ENCODE results near the gene RAMP3.

The RAMP3 gene

DNA sequence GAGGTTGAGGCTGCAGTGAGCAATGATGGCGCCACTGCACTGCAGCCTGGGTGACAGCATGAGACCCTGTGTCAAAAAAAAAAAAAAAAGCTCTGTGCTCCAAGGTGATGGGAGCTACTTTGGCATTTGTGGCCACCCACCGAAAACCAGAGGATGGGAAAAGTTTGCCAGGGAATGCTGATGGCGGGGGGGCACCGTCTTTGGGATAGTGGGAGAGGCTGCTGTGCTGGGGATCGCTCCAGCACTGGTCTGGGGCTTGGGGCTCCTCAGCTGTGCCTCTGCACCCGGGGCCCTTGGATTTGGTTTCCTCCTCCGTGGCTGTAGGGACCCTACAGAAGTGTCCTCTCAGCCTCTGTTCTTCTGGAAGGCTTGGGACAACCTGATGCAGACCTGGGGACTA, 11.7 kb upstream of the RAMP3 start:
- no peak for DNase-seq (ENCODE audit: low read depth, low spot score)
- POLR2A ChIA-PET = no interaction called here

DNA sequence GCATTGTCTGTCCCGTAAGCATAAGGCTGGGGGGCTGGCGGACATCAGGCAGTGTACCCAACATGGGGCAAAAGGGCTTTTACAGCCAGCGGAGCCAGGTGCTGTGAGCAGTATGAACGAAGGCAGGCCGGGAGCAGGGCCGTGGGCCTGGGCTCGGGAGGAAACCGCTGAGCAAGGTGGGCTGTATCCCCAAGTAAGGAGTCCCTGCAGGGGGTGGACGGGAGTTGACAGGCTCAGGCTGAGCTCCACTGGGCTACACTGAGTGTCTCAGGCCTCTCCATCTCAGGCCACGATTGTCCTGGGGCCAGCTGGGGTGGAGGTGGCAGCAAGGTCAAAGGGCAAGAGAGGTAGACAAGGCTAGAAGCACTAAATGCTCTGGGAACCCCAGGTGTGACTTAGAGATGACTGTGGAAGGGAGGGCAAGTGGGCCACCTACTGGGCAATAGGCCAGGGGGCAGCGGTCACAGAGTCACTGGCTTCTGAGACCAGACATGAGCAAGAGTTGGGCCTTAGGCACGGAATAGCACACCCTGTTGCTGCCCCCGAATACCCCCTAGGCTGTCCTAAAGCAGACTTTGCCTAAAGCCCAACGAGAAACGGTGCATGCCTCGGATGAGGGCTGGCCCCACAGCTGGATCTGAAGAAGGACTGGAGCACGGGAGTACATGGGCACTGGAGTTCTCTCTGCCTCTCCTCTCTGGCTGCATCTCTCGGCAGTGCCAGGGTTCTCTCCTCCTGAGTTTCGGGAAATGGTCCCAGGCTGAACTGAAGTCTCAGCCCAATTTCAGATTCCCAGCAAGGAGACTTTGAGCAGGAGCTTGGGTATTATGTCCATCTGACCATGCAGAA, 10.8 kb upstream of the RAMP3 start:
- POLR2A ChIA-PET = no interaction called here
- H3K4me3 ChIP-seq (ENCODE audit: low read depth, low read length) = no peak overlapping the region
- no peak for DNase-seq (ENCODE audit: low read depth, low spot score)
- CTCF ChIA-PET = interaction anchor here (0.8 to 1.7 kb wide), 2 partner anchors 9 to 11 kb away, joined by 4 to 5 read pairs; no protein-coding TSS in a partner anchor
- TF ChIP-seq, protein P1, sequence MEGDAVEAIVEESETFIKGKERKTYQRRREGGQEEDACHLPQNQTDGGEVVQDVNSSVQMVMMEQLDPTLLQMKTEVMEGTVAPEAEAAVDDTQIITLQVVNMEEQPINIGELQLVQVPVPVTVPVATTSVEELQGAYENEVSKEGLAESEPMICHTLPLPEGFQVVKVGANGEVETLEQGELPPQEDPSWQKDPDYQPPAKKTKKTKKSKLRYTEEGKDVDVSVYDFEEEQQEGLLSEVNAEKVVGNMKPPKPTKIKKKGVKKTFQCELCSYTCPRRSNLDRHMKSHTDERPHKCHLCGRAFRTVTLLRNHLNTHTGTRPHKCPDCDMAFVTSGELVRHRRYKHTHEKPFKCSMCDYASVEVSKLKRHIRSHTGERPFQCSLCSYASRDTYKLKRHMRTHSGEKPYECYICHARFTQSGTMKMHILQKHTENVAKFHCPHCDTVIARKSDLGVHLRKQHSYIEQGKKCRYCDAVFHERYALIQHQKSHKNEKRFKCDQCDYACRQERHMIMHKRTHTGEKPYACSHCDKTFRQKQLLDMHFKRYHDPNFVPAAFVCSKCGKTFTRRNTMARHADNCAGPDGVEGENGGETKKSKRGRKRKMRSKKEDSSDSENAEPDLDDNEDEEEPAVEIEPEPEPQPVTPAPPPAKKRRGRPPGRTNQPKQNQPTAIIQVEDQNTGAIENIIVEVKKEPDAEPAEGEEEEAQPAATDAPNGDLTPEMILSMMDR (IDR thresholded peaks at IDR 0.05; ENCODE audit: insufficient read depth, low read length, missing control alignments) = no peak

More for the DNA sequence above, 11.7 kb upstream of the RAMP3 start:
- TF ChIP-seq, protein P1 (IDR thresholded peaks at IDR 0.05; ENCODE audit: insufficient read depth, low read length, missing control alignments) = no peak
- CTCF ChIA-PET = interaction anchor here (1.9 kb wide), 1 partner anchor 10 kb away, joined by 17 read pairs; no protein-coding TSS in a partner anchor
- no peak overlapping the region for H3K4me3 ChIP-seq (ENCODE audit: low read depth, low read length)

DNA sequence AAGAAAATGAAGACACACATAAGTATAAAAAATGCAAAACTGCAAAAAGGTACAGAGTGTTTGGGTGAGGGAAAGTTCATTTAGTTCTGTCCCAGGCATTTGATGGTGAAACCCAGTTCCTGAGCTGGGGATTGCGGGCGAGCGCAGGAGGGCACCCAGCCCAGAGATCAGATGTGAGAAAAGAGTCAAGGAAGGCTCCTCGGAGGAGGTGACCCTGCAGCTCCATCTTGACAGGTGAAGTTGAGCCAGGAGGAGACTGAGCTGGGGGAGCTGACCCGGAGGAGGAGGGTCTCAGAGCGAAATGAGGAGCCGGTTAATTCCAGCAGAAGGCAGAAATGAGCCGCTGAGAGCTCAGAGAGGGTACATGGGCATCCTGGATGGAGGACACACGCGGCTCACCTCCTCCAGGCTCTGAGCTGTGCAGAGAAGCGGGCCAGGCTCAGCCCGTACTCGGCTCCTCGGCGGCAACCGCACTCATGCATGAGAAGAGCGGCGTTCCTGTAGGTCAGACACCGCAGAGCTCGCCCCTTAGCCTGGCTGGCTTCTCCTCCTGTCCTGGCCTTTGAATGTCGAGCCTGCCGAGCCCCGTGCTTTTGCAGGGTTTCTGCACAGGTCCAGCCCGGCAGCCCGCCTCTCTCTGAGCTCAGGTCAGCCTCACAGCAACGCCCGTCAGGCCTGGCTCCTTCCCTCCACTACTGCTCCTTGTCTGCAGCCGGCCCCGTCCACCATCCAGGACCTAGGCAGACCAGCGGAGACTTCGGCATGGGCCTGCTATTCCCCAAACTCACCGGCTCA, 9.5 kb upstream of the RAMP3 start:
- H3K4me3 ChIP-seq (ENCODE audit: low read depth, low read length) = no peak overlapping the region
- ChIA-PET POLR2A (no interaction called here), CTCF (interaction anchor here (0.8 to 1.7 kb wide), 4 partner anchors 10 to 112 kb away, joined by 3 to 6 read pairs (median 4); no protein-coding TSS in a partner anchor)
- TF ChIP-seq, protein P1 (IDR thresholded peaks at IDR 0.05; ENCODE audit: insufficient read depth, low read length, missing control alignments) = no peak
- DNase-seq (ENCODE audit: low read depth, low spot score) = no peak

DNA sequence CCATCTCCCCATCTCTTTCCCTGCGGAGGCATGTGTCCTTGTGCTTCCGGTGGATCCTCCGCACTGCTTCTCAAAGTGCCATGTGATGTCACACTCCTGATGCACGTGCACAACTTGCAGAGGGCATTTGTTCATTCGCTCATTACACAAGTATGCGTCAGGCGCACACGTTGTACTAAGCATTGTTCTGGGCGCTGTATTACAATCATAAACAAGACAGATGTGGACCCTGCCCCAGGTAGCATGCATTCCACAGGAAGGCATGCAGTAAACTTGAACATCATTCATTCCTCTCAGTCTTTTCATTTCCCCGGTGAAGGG, 9.0 kb upstream of the RAMP3 start:
- POLR2A ChIA-PET = no interaction called here
- CTCF ChIA-PET = interaction anchor here (1.2 to 1.7 kb wide), 3 partner anchors 11 to 112 kb away, joined by 3 to 6 read pairs (median 5); no protein-coding TSS in a partner anchor
- DNase-seq (ENCODE audit: low read depth, low spot score) = no peak

GRCh38 chr7:45149606-45150005, 8.0 kb upstream of the RAMP3 start:
- POLR2A ChIA-PET = no interaction called here
- TF ChIP-seq, protein P1 (IDR thresholded peaks at IDR 0.05; ENCODE audit: insufficient read depth, low read length, missing control alignments) = no peak
- DNase-seq (ENCODE audit: low read depth, low spot score) = no peak
- CTCF ChIA-PET = interaction anchor here (1.2 kb wide), 1 partner anchor 111 kb away, joined by 3 read pairs; no protein-coding TSS in a partner anchor
- no peak overlapping the region for H3K4me3 ChIP-seq (ENCODE audit: low read depth, low read length)

More for the DNA sequence above, 9.0 kb upstream of the RAMP3 start:
- H3K4me3 ChIP-seq (ENCODE audit: low read depth, low read length) = no peak overlapping the region
- TF ChIP-seq, protein P1 (IDR thresholded peaks at IDR 0.05; ENCODE audit: insufficient read depth, low read length, missing control alignments) = no peak

GRCh38 chr7:45150199-45150598, 7.4 kb upstream of the RAMP3 start:
- H3K4me3 ChIP-seq (ENCODE audit: low read depth, low read length) = no peak overlapping the region
- TF ChIP-seq, protein P1 (IDR thresholded peaks at IDR 0.05; ENCODE audit: insufficient read depth, low read length, missing control alignments) = no peak
- POLR2A ChIA-PET = no interaction called here
- DNase-seq (ENCODE audit: low read depth, low spot score) = no peak
- CTCF ChIA-PET = interaction anchor here (1.2 to 9.8 kb wide), 2 partner anchors 107 to 110 kb away, joined by 3 to 141 read pairs; no protein-coding TSS in a partner anchor
